Astrocyte (in vitro differentiated cells and primary cell): Measurements from ENCODE around the gene HECW1.

Experiments
- EZH2 ChIP-seq: IDR thresholded peaks from 2 replicates; pipeline ENCODE4 v1.6.1; 2012; ENCODE audit warnings: mild to moderate bottlenecking, low read length, inconsistent platforms; ENCODE audit not compliant: insufficient read depth
- TF ChIP-seq, protein P1 (sequence below): IDR thresholded peaks from 2 replicates; pipeline ENCODE4 v1.5.1; 2011; ENCODE audit warnings: low read depth, mild to moderate bottlenecking, inconsistent platforms, low read length, moderate library complexity; ENCODE audit not compliant: insufficient read depth

DNA sequence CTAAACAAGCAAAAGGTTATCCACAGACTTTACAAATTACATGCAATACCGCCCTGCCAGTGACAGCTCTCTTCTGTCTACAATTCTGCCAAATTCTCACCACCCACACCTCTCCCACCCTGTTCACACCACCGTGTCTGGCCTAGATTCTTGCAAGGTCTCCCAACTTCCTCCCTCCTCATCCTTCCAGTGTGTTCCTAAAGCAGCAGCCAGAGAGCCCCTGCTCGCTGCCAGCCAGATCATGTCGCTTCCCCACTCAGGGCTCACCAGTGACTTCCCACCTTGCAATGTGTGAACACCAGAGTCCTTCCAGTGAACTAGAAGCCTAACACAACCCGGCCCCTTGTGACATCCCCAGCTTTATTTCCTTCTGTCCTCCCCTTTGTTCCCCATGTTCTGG is 121.6 kb downstream of the HECW1 start:
- no peak for TF ChIP-seq EZH2
- TF ChIP-seq, protein P1, sequence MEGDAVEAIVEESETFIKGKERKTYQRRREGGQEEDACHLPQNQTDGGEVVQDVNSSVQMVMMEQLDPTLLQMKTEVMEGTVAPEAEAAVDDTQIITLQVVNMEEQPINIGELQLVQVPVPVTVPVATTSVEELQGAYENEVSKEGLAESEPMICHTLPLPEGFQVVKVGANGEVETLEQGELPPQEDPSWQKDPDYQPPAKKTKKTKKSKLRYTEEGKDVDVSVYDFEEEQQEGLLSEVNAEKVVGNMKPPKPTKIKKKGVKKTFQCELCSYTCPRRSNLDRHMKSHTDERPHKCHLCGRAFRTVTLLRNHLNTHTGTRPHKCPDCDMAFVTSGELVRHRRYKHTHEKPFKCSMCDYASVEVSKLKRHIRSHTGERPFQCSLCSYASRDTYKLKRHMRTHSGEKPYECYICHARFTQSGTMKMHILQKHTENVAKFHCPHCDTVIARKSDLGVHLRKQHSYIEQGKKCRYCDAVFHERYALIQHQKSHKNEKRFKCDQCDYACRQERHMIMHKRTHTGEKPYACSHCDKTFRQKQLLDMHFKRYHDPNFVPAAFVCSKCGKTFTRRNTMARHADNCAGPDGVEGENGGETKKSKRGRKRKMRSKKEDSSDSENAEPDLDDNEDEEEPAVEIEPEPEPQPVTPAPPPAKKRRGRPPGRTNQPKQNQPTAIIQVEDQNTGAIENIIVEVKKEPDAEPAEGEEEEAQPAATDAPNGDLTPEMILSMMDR: no peak
